HFFc6 (cell line): ENCODE measurements around the gene HES2. TPM values are rescaled to one million over a fixed set of nuclear protein-coding genes. Genes with fewer than 3 reads are reported as not detected.
"Not testable (repeated sequence)": the region's sequence is repeated elsewhere in the genome, so short reads cannot be mapped to it uniquely, and the experiment has no call there.

Experiments
- DNase-seq: peaks from one replicate; pipeline ENCODE4 v3.0.0-alpha.2; 2018
- H3K27ac Mint-ChIP-seq: 2 replicates; pipeline ENCODE4 v1.8.0; 2020; ENCODE audit warnings: mild to moderate bottlenecking, mixed read lengths
- H3K27me3 Mint-ChIP-seq: 2 replicates; pipeline ENCODE4 v1.8.0; 2021; ENCODE audit warnings: mild to moderate bottlenecking, moderate library complexity, mixed read lengths; ENCODE audit not compliant: insufficient read depth
- H3K36me3 Mint-ChIP-seq: 2 replicates; pipeline ENCODE4 v1.8.0; 2021; ENCODE audit warnings: low read depth, mixed read lengths
- H3K4me1 Mint-ChIP-seq: 2 replicates; pipeline ENCODE4 v1.8.0; 2020; ENCODE audit warnings: low read depth, mixed read lengths
- H3K4me3 Mint-ChIP-seq: 2 replicates; pipeline ENCODE4 v1.8.0; 2020; ENCODE audit warnings: mild to moderate bottlenecking, moderate library complexity, mixed read lengths
- H3K9me3 Mint-ChIP-seq: 2 replicates; pipeline ENCODE4 v1.8.0; 2020; ENCODE audit warnings: mild to moderate bottlenecking, mixed read lengths
- total RNA-seq, 6 experiments: library from RNA; stranded (reverse); fragmentation: NEBNext Ultra II Directional; extraction: Animal tissue kit (Norgen Biotek cat#: 25700); gene quantifications; 2 replicates in 1 of 6; 3 replicates in 5 of 6; pipeline ENCODE4 v1.2.3, GENCODE V29; 2021
- TF ChIP-seq, protein P1 (sequence below): fragments of 200-600 bp; sonication (generic); IDR thresholded peaks from 2 replicates; pipeline ENCODE4 v1.5.0; 2021; ENCODE audit warnings: antibody characterized with exemption, mild to moderate bottlenecking

The HES2 gene
- total RNA-seq, 6 experiments from 2014 or later: 0.14 to 0.35 (median 0.30) TPM; not detected in 2

DNA sequence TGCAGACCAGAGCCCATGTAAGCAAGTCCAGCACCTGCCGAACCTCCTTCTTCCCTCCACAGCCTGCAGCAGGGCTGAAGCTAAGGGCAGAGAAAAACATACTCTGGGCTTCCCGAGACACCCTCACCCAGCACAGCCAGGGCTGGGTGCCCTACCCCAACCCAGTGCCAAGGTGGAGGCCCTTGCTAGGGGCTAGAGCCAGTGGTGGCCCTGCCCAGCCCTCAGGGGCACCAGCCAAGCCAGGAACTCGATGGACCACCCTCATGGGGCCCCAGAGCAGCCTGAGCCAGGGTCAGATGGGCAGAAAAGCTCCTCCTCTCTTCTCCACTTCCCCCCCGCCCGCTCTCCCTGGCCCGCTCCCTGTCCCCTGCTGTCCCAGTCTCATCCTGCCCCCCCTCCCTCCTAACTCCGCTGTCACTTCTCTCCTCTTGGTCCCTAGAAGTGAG, 30.3 kb upstream of the HES2 start:
- H3K4me1 Mint-ChIP-seq: no peaks in the 10 kb centered on the region
- H3K9me3 Mint-ChIP-seq: no peaks in the 10 kb centered on the region
- peaks cover 45% of the 10 kb centered on the region for H3K27me3 Mint-ChIP-seq
- DNase-seq: no peak
- TF ChIP-seq, protein P1, sequence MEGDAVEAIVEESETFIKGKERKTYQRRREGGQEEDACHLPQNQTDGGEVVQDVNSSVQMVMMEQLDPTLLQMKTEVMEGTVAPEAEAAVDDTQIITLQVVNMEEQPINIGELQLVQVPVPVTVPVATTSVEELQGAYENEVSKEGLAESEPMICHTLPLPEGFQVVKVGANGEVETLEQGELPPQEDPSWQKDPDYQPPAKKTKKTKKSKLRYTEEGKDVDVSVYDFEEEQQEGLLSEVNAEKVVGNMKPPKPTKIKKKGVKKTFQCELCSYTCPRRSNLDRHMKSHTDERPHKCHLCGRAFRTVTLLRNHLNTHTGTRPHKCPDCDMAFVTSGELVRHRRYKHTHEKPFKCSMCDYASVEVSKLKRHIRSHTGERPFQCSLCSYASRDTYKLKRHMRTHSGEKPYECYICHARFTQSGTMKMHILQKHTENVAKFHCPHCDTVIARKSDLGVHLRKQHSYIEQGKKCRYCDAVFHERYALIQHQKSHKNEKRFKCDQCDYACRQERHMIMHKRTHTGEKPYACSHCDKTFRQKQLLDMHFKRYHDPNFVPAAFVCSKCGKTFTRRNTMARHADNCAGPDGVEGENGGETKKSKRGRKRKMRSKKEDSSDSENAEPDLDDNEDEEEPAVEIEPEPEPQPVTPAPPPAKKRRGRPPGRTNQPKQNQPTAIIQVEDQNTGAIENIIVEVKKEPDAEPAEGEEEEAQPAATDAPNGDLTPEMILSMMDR: no peak
- H3K4me3 Mint-ChIP-seq: no peak overlapping the region
- no peaks in the 10 kb centered on the region for H3K36me3 Mint-ChIP-seq
- no peak overlapping the region for H3K27ac Mint-ChIP-seq

DNA sequence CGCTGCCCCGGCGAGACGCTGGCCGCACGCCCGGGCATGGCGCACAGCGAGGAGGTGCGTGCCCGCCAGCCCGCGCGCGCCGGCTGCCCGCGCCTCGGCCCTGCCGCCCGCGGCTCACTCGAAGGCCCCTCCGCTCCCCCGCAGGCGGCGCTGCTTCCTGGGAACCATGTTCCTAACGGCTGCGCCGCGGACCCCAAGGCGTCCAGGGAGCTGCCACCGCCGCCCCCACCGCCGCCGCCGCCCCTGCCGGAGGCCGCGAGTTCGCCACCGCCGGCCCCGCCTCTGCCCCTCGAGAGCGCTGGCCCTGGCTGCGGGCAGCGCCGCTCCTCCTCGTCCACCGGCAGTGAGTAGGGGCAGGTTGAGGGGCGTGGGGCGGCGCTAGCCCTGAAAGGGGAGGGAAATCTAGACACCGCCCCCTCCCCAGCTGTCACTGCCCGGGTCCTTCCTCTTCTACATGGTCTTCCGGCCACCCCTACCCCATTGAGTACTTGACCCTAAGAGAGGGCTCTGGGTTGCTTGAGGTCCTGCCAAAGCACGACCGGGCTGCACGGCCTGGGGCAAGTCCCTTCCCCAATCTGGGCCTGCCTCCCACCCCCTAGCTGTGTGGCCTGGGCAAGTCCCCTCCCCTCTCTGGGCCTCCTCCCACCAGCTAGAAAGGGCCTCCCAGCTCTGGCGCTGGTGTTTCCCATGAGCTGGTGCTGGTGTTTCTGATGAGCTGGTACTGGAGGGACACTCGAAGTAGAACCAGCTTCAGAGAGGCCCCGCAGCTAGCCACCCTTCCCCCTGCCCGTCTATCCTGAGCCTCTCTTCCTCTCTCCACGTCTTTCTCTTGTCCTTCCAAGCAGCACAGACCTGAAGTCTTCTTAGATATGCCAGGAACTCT, 29.3 kb upstream of the HES2 start:
- Mint-ChIP-seq H3K27me3 (peaks cover 48% of the 10 kb centered on the region), H3K9me3 (no peaks in the 10 kb centered on the region), H3K27ac (no peak overlapping the region), H3K4me3 (no peak overlapping the region), H3K36me3 (no peaks in the 10 kb centered on the region), H3K4me1 (no peaks in the 10 kb centered on the region)
- TF ChIP-seq, protein P1: no peak
- no peak for DNase-seq

DNA sequence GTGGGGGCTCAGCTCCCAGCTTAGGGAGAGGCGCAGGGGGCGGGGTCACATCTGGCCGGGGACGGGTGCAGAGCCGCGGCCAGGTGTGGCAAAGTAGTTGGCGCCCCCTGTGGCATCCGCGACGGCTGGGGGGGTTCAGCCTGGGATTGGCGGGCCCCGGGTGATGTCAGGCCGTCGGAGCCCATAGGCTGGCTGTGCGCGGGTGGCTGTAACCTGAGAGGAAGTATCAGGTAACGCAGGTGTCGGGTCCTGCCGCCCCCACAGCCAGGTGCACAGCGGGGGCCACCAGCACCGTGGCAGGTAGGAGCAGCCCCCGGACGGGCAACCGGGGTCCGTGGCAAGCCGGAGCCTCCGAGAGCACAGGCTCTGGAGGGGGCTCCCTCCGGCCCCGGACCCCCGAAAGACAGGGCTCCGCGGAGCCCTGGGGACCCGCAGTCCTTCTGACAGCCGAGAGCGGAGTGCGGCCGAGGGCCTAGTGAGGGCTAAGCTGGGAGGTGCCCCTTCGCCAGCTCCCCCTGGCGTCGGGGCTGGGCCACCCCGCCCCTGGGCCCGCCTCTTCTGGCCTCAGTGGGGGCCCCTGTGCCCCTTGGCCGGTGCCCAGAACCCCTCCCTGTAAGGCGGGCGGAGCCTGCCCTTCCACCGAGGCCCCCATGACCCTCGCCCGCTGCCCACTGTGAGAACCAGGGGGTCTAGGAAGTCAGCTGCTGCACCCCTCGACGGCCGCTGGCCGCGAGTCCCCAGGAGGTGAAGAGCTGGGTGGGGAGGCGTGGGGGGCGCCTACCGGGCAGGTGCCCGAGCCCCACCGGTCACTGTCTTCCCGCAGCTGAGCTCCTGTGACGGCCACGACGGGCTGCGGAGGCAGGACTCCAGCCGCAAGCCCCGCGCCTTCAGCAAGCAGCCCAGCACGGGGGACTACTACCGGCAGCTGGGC, 28.4 kb upstream of the HES2 start:
- Mint-ChIP-seq H3K4me3 (no peak overlapping the region), H3K27me3 (peaks cover 41% of the 10 kb centered on the region), H3K36me3 (no peaks in the 10 kb centered on the region), H3K27ac (no peak overlapping the region), H3K9me3 (no peaks in the 10 kb centered on the region), H3K4me1 (no peaks in the 10 kb centered on the region)
- TF ChIP-seq, protein P1: no peak; the same call in 1 of the 2 replicates
- no peak for DNase-seq

DNA sequence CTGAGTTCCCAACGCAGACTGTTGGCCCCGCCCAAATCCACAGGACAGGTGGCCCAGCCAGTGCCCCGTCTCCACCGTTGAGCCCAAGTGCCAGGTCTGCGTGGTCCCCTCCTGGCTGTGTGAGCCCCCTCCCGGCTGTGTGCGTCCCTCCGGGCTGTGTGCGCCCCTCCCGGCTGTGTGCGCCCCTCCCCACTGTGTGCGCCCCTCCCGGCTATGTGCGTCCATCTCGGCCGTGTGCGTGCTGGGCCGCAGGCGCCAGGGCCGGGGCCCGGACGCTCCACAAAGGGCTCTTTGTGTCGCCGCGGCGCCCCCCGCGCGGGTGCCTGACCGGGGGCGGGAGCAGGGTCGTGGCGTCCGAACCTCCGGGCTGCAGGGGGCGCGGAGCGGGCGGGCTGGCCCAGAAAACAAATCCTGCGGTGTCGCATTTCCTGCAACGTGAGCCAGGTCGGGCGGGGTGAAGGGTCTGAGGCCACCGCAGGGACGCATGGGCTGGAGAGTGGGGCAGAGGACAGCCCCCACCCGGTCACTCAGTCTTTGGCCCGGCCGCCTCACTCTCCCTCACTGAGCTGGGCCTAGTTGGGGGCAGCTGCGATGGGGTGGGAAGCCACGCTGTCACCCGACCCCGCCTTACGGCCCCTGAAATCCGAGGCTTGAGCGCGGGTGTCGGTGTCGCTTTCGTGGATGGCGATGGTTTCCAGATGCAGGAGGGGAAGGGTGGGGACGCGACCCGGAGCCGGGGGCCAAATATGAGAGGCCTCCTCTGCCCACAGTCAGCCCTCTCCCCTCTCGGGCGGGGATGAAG, 27.5 kb upstream of the HES2 start:
- H3K36me3 Mint-ChIP-seq: no peaks in the 10 kb centered on the region
- no peak overlapping the region for H3K4me3 Mint-ChIP-seq
- DNase-seq: no peak
- TF ChIP-seq, protein P1: no peak; the same call in 1 of the 2 replicates
- no peaks in the 10 kb centered on the region for H3K4me1 Mint-ChIP-seq
- no peak overlapping the region for H3K27ac Mint-ChIP-seq
- H3K9me3 Mint-ChIP-seq: no peaks in the 10 kb centered on the region
- H3K27me3 Mint-ChIP-seq: peaks cover 33% of the 10 kb centered on the region

DNA sequence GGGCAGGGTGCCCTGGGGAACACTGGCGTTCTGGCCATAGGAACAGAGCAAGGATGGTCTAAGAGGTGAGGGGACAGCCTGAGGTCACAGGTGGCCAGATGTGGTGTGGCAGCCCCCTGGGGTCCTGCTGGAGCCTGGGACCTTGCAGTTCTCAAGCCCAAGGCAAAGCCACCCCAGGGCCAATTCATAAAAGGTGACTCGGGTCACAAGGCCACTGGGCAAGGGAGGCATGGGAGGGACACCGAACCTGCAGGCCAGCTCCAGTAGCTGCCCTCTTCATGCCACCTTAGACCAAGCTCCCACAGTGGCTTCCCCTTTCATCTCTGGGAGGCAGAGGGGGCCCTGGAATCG, 26.9 kb upstream of the HES2 start:
- DNase-seq: no peak
- no peaks in the 10 kb centered on the region for H3K36me3 Mint-ChIP-seq
- H3K4me1 Mint-ChIP-seq: no peaks in the 10 kb centered on the region
- H3K9me3 Mint-ChIP-seq: no peaks in the 10 kb centered on the region
- H3K4me3 Mint-ChIP-seq: no peak overlapping the region
- H3K27me3 Mint-ChIP-seq: peaks cover 32% of the 10 kb centered on the region
- H3K27ac Mint-ChIP-seq: no peak overlapping the region
- TF ChIP-seq, protein P1: no peak

DNA sequence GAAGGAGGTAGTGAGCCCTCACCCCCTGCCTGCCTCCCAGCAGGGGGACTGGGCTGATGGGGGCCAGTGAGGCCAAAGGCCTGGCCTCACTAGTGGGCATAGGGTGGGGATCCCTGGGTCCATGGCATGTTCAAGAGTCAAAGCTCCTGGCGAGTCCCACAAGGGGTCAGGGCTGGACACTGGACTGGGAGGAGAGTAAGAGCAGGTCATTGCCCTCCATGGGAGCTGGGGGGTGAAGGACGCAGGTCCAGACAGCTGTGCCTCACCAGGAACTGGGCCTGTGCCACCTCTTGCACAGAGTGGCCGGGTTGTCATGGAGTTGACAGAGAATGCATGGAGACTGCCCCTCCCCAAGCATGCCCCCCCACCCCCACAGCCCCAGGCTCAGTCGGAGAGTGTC, 26.2 kb upstream of the HES2 start:
- not testable (repeated sequence) for DNase-seq
- peaks cover 33% of the 10 kb centered on the region for H3K27me3 Mint-ChIP-seq

More for the DNA sequence above, 26.2 kb upstream of the HES2 start:
- not testable (repeated sequence) for H3K27ac Mint-ChIP-seq, H3K36me3 Mint-ChIP-seq, H3K4me3 Mint-ChIP-seq, H3K4me1 Mint-ChIP-seq, H3K9me3 Mint-ChIP-seq
